Left ventricle myocardium superior (tissue), 1 donor: ENCODE results near the gene SCIN. TPM values are rescaled to one million over a fixed set of nuclear protein-coding genes. Genes with fewer than 3 reads are reported as not detected.

ENCODE experiments used
- ATAC-seq: fragments of 200-7000 bp; cut with Tn5 transposase; one replicate; pipeline ENCODE4 v1.9.1; 2020; ENCODE audit warnings: mild to moderate bottlenecking, moderate library complexity
- DNase-seq: peaks from one replicate; pipeline ENCODE4 v3.0.0-alpha.2; 2020
- intact Hi-C: fragments of 100-400 bp; cut with micrococcal nuclease; formaldehyde crosslinking; loops from one replicate; pipeline ENCODE4 v1.11.0; 2022
- total RNA-seq: library from RNA; stranded (reverse); fragmentation: NEBNext Ultra II Directional; extraction: Animal tissue kit (Norgen Biotek cat#: 25700); gene quantifications from one replicate; pipeline ENCODE4 v1.2.1, GENCODE V29; 2021
- donor health status: DM: no; HTN: yes; CAD: no; lungs with severe emphysema.

The SCIN gene
- total RNA-seq, 1 donor from 2014 or later, result 0.20 TPM

DNA sequence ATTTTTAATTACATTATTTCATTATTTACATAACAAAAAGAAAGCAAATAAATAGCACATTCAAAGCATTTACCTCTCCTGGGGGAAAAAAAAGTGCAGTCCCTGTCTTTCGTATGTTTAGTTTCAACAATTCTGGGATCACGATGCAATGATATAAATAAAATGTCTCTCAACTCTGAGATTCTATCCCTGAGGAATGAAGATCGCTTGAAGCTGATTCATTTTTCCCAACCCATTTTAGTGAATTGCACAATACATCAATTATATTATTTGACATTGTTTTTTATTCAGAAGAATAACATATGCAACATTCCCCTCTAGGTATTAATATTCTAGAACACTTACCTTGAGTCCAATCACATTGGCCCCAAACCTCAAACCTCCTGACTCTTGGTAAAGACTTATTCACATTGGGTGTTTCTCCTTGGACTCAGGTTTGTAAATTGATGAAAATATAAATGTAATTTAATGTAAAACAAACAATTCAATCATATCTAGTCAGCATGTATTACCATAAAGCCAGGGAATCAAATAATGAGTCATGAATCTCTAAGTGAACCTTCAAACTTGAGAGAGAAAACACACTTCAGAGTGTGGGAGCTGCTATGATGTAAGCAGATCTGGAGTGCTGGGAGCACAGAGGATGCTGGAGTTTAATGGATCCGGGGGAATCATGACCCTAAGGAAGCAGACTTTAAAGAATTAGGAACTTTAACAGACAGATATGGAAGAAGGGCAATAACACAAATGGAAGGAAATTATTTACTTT lies 5.3 kb upstream of the SCIN start:
- DNase-seq (no peak), ATAC-seq (no peak)
- intact Hi-C loops, result no loop called here

DNA sequence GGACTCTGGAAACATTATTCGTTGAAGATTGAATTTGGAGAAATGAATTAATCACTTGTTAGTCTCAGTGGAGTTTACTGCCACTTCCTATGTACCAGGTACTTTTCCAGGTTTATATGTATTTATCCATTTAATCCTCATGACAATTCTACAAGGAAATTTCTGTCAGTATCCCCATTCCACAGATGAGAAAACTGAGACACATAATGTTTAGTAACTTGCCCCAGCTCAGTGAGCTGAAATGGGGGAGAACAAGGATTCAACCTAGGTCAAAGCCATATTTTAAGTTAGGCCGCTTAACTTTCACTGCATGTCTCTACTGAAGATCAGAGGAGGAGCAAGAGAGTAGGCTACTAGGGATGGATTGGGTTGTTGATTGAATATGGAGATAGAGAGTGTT lies 4.6 kb upstream of the SCIN start:
- no peak for DNase-seq
- intact Hi-C loops, result no loop called here
- ATAC-seq, result no peak

- DNase-seq (no peak), ATAC-seq (no peak)
- intact Hi-C loops, result no loop called here
Observed at GRCh38 chr7:12567015-12567414, 3.5 kb upstream of the SCIN start.

DNA sequence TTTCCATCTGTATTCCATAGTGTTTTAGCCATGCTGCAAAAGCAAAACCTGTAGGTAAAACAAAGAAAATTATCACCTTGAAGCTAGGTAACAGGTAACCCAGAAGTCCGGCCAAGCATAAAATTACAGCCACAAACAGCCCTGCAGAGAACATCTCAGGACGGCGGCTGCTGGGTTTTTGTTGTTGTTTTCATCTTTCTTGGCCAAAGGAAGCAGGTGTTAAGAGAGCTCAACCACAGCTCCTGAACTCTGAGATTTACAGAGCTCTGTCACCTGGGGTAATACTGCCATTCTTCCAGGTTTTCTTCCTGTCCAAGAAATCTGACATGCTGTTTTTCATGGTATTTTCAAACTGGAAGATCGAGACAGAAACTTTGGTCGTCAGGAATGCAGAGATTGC lies 847 bp upstream of the SCIN start:
- DNase-seq (no peak), ATAC-seq (no peak)
- intact Hi-C loops, result no loop called here

GRCh38 chr7:12570168-12570533 lies 369 bp upstream of the SCIN start:
- no peak for ATAC-seq
- intact Hi-C loops, result no loop called here

GRCh38 chr7:12571691-12572090 lies 1.2 kb downstream of the SCIN start:
- intact Hi-C loops, result no loop called here
- no peak for ATAC-seq
- DNase-seq, result no peak

More at GRCh38 chr7:12570168-12570533, 369 bp upstream of the SCIN start:
- DNase-seq, result no peak

GRCh38 chr7:12572941-12573575 lies 2.5 kb downstream of the SCIN start:
- ATAC-seq, result no peak
- DNase-seq, result no peak
- intact Hi-C loops, result no loop called here

- intact Hi-C loops, result no loop called here
- DNase-seq (no peak), ATAC-seq (no peak)
Observed at GRCh38 chr7:12573885-12574284, 3.4 kb downstream of the SCIN start.

GRCh38 chr7:12578930-12579640 lies 8.6 kb downstream of the SCIN start:
- no peak for ATAC-seq
- intact Hi-C loops, result no loop called here
- no peak for DNase-seq

GRCh38 chr7:12581897-12582296 lies 11.4 kb downstream of the SCIN start:
- intact Hi-C loops, result no loop called here
- no peak for ATAC-seq
- no peak for DNase-seq

DNA sequence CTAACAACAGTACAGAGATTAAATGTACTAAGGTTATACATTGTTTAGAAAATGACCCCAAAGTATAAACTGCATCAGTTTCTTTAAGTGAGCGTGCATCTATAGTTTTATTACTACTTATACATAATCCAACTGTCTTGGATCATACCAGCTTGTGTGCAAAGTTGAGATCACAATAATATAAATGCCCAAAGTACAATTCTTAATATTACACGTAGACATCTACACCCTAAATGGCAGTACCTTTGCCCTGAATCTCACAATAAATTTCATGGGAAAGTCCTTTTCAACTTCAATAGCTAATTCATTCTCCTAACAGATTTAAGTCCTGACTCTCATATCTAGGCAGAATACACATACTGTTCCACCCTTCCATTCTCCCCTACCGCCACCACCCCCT lies 11.8 kb downstream of the SCIN start:
- intact Hi-C loops, result no loop called here
- ATAC-seq (no peak), DNase-seq (no peak)

DNA sequence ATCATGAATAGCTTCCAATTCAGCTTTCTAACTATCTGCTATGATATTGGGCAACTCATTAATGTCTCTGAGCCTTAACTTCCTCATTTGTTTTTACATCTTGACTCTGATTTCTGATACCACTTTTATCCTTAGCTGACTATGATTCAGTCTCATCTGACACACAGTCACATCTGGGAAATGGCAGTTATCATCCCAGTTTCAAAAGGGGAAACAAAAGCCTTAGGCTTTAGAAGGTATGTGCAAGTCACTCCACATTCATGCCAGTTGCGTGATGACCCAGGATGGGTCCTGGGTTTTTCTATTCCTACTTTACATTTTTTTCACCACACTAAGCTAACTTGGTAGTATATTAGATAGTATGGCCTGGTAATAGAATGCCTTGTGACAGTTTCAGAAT lies 12.7 kb downstream of the SCIN start:
- intact Hi-C loops, result no loop called here

DNA sequence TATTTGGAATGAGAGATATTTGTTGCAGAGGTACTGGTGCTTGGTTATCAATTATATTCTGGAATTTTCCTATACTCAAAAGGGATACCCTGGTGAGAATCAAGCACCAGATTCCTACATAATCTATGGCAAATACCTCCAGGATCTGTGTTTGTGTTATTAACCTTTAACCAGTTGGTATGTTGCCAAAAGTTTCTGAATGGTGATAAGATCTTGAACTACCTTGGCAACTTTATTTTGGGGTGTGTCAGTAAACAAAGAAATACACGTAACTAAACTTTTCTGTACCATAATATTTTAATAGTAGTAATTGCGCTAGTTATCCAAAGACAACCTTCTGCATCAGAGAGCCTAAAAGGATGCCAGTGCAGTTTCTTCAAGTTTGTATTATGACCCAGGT lies 13.4 kb downstream of the SCIN start:
- intact Hi-C loops, result no loop called here
- no peak for ATAC-seq
- DNase-seq, result no peak

More for the DNA sequence above, 12.7 kb downstream of the SCIN start:
- no peak for DNase-seq
- ATAC-seq, result no peak

- DNase-seq (no peak), ATAC-seq (peak; percentile 53)
- intact Hi-C loops, result no loop called here
Observed at GRCh38 chr7:12584930-12585329, 14.4 kb downstream of the SCIN start.

DNA sequence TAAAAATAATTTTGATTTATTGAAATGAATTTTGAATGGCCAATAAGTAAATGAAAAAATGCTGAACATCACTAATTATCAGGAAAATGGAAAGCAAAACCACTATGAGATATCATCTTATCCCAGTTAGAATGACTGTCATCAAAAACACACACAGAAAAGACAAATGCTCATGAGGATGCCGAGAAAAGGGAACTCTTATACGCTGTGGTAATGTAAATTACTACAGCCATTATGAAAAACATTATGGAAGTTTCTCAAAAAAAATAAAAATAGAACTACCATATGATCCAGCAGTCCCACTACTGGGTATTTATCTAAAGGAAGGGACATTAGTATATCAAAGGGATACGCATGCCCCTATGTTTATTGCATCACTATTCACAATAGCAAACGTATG lies 15.8 kb downstream of the SCIN start:
- intact Hi-C loops, result no loop called here
- no peak for DNase-seq
- no peak for ATAC-seq

DNA sequence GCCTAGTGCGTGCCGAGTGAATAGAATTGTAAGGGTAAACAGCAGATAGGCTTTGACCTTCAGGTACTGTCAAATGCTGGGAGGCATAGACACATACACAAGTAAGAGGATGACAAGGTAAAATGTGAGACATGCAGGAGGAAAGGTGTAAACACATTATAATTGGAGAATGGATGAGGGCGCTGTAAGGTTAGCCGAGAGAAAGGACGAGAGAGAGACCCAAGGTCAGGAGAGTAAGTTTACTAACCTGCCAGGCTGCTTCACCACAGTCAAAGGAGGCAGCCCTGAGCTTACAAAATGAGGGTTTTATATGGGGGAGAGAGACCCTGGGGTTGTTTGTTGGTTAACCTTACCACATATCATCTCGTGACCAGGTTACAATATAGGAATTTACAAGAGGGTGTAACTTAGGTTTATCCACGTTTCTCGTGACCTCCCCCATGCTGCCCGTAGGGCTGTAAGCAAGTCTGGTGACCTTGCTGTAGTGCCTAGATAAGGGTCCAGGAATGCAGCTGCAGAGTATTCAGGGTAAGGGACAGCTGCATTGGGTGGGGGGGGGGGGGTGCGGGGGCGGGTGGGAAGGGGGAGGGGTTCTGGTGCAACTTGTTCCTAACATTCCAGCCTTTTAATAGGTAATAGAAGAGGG lies 17.9 kb downstream of the SCIN start:
- ATAC-seq (no peak), DNase-seq (no peak)
- intact Hi-C loops, result no loop called here

- ATAC-seq (no peak), DNase-seq (no peak)
- intact Hi-C loops, result no loop called here
Observed at GRCh38 chr7:12590559-12590958, 20.0 kb downstream of the SCIN start.

DNA sequence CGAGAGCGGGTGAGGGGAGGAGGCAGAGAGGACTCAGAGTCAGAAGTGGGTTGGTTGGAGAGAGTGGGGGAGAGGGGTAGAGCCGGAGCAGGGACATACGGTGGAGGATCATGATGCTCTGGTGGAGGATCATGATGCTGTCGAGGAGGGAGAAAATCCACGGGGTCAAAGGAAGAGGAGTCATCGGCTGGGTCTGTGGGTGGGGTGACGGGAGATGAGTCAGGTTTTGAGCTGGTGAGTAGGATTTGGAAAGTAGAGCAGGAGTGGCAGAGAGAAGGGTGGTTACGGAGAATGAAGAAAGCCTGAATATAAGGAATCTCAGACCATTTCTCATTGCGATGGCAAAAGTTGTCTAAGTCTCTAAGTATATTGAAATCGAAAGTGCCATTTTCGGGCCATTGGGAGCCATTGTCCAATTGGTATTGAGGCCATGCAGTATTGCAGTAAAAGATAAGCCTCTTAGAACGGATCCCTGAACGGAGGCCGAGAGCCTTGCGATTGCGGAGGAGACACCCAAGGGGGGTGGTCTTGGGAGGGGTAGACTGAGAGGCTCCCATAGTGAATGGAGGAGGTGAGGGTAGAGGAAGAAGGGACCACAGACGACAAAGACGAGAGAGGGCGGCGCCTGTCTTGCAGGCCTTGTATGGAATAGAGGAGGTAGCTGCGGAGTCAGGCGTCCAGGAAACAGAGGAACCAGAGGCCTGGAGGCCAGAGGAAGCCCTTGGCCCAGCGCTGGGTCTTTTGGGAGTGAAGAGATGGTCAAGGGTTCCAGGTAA lies 23.8 kb downstream of the SCIN start:
- DNase-seq (no peak), ATAC-seq (no peak)
- intact Hi-C loops, result no loop called here

DNA sequence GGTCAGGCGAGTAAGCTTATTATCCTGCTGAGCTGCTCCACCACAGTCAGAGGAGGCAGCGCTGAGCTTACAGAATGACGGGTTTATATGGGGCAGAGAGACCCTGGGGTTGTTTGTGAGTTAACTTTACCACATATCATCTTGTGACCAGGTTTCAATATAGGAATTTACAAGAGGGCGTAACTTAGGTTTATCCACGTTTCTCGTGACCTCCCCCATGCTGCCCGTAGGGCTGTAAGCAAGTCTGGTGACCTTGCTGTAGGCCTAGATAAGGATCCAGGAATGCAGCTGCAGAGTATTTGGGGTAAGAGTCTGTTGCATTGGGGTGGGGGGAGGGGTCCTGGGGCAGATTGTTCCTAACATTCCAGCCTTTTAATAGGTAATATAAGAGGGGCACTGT lies 24.6 kb downstream of the SCIN start:
- DNase-seq, result no peak
- ATAC-seq, result no peak
- intact Hi-C loops, result no loop called here
